GM12874 (cell line): Measurements from ENCODE around the gene RARRES1.

Experiments
- TF ChIP-seq, protein P1 (sequence below): IDR thresholded peaks from 2 replicates; pipeline ENCODE4 v1.5.1; 2011; ENCODE audit warnings: low read depth, mild to moderate bottlenecking, control low read depth, low read length, moderate library complexity; ENCODE audit not compliant: insufficient read depth

The RARRES1 gene

DNA sequence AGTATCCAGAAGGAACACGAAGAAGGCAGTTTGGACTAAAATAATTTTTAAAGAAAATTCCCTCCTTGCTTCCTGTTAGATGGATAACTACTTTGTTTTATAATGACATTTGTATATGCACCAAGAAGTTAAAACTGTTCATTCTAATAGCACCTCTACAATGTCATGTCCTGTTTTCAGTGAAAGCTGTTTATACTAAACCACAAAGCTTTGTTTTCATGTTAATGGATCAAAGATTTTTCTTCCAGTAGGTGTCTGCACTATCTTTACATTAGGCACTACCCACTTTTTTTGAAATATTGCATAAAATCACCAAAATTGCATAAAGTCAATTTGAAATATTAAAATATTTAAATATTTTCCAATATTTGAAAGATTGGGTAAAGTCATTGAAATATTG is 10.1 kb downstream of the RARRES1 start:
- TF ChIP-seq, protein P1, sequence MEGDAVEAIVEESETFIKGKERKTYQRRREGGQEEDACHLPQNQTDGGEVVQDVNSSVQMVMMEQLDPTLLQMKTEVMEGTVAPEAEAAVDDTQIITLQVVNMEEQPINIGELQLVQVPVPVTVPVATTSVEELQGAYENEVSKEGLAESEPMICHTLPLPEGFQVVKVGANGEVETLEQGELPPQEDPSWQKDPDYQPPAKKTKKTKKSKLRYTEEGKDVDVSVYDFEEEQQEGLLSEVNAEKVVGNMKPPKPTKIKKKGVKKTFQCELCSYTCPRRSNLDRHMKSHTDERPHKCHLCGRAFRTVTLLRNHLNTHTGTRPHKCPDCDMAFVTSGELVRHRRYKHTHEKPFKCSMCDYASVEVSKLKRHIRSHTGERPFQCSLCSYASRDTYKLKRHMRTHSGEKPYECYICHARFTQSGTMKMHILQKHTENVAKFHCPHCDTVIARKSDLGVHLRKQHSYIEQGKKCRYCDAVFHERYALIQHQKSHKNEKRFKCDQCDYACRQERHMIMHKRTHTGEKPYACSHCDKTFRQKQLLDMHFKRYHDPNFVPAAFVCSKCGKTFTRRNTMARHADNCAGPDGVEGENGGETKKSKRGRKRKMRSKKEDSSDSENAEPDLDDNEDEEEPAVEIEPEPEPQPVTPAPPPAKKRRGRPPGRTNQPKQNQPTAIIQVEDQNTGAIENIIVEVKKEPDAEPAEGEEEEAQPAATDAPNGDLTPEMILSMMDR: no peak

DNA sequence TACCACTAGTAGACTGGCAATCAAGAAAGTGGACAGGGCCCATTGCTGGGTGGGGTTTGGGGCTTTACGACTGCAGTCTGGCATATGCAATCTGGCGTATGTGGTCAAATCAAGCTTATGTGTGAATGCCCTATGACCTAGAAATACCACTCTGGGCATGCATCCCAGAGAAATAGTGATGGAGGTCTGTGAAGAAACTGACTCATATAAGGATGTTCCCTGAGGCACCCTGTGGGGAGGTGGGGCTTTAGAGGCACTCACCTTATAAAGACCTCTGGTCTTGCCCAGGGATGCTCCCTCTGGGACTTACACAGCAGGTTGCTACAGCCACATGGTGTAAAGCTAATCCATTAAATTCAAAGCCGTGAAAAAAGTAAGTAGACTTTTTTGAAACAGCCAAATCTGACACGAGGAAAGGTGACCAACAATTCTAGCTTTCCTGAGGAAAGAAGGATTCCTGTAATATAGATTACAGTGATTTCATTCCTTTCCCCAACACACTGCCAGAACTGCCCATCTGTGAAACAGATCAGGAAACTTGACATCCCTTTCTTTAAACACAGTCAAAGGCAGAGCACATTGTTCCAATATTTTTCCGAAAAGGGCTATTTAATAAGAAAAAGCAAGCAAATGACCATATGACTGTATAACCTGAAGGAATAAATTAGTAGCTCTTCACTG is 13.6 kb downstream of the RARRES1 start:
- TF ChIP-seq, protein P1: no peak

DNA sequence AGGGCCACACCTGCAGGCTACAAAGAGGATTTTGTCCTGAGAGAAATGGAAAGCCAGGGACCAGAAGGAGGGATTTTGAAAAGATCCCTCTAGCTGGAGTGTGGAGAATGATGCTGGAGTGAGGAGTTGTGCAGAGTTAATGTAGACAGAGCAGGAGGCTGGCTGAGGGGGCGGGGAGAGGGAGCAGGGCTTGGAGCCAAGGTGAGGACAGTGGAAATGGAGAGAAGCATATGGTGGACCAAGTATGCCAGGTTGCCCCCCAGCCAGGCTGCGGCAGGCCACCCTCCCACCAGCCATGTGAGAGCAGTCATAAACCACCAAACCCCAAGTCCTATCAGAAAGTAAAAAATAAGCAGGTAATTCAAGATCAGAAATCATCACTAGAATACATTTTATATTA is 14.7 kb downstream of the RARRES1 start:
- TF ChIP-seq, protein P1: no peak

DNA sequence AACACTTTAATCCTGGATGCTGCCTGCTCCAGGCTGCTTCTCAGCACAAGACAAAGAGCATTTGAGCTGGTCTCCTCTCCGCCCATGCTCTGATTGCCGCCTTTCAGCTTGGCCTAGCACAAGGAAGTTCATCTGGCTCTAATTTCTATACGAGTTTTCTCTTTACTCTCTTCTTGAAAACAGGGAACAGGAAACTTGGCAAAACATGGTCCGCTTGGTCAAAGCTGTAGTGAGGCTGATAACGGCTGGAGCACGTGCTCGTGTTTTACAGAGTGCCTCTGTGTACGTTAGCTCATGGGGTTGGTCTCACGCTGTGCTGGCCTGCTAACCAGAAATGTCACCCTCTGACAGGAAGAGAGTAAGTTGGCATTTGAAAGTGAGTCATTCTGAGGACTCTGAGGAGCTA is 19.2 kb downstream of the RARRES1 start:
- TF ChIP-seq, protein P1: no peak

DNA sequence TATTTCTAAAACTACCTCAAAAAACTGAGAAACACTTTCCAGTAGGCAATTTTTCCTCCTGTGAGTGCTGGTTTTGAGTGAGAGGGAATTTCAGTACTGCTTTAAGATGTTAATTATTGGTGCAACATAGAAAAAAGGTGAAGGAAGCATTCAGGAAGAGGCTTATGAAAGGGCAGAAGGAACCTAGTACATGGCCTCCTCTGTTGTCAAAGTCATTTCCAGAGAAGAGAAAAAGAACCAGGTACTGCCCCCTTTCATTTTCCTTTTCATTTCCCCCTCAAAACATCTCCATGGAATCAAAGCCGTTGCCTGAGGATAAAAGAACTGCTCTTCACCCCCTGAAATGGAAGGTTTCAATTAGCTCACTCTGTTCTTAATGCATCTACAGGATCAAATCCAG is 19.8 kb downstream of the RARRES1 start:
- TF ChIP-seq, protein P1: no peak

DNA sequence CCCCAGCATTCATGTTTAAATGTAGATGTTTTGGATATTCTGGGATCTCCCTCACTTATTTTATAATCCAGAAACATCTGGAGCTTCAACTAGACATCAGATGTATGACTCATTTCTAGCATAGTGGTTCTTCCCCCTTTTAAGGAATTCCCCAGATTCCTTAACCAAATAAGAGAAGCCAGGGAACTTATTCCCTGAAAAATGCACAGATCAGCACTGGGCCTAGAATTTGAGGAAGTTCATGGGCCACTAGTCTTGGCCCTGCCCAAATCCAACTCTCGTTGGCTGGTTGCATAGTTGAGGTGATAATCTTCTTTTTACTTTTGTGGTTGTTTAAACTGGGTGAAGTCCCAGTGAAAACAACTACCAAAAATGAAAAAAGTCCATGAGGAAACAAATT is 20.4 kb downstream of the RARRES1 start:
- TF ChIP-seq, protein P1: no peak

DNA sequence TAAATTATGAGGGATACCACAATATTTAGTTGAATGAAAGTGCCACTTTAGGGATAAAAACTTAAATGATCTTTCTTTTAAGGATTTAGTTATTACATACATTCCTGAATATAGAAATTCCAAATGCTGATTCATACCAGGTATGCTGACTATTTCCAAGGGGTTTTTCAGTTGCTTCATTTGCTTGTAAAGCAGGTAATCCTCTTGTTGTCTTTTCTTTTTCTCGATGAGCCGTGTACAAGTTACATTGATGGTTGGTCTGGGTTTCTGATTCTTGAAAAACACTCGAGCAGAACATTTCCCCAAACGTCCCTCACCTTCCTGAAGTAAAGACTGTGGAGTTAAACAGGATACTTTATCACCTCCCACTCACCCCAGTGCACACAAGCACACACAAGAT is 21.7 kb downstream of the RARRES1 start:
- TF ChIP-seq, protein P1: no peak
